ENCODE results near the gene IFI27L2.

DNA sequence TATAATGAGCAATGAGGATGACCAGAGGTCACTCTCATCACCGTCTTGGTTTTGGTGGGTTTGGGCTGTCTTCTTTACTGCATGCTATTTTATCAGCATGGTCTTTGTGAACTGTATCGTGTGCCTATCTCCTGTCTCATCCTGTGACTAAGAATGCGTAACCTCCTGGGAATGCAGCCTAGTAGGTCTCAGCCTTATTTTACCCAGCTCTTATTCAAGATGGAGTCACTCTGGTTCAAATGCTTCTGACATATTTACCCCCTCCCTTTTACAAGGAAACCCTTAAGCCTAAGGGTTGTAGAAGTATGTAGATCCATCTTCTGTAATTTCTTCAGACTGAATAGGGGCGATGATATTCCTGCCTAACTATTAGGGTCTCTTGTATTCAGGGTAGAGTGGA, 39.9 kb downstream of the IFI27L2 start:
- TF ChIP-seq POLR2A (IDR thresholded peaks at IDR 0.05) (no peak), POLR2AphosphoS5 (IDR thresholded peaks at IDR 0.05; ENCODE audit: insufficient read depth in 1 of 2, low read depth in 1 of 2) (no peak)
- TF ChIP-seq, protein P1, sequence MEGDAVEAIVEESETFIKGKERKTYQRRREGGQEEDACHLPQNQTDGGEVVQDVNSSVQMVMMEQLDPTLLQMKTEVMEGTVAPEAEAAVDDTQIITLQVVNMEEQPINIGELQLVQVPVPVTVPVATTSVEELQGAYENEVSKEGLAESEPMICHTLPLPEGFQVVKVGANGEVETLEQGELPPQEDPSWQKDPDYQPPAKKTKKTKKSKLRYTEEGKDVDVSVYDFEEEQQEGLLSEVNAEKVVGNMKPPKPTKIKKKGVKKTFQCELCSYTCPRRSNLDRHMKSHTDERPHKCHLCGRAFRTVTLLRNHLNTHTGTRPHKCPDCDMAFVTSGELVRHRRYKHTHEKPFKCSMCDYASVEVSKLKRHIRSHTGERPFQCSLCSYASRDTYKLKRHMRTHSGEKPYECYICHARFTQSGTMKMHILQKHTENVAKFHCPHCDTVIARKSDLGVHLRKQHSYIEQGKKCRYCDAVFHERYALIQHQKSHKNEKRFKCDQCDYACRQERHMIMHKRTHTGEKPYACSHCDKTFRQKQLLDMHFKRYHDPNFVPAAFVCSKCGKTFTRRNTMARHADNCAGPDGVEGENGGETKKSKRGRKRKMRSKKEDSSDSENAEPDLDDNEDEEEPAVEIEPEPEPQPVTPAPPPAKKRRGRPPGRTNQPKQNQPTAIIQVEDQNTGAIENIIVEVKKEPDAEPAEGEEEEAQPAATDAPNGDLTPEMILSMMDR (IDR thresholded peaks at IDR 0.05): no peak

All from vagina (tissue), 2 donors.